ENCODE results near the gene SIGLEC1. TPM values are rescaled to one million over a fixed set of nuclear protein-coding genes. Genes with fewer than 3 reads are reported as not detected.

The SIGLEC1 gene
- total RNA-seq: under 1 TPM in 1 of 2 donors, not detected in 1; 0.08 TPM

- H3K36me3 Mint-ChIP-seq: no peaks in the 10 kb centered on the region
- H3K4me1 Mint-ChIP-seq (ENCODE audit: low read depth in 2 of 2): no peaks in the 10 kb centered on the region
- ATAC-seq: no peak
- no peak within 1 kb of the TSS for H3K4me3 Mint-ChIP-seq
- H3K27me3 Mint-ChIP-seq: peaks cover 10 to 15% of the 10 kb centered on the region in 2 donors
- no peak within 1 kb of the TSS for H3K27ac Mint-ChIP-seq
- H3K9me3 Mint-ChIP-seq: no peaks in the 10 kb centered on the region
- no peak for DNase-seq (ENCODE audit: low spot score)
These were observed at the start of gene SIGLEC1 for GRCh38 chr20:3712279-3712873. Gene SIGLEC1 (minus strand): TSS chr20:3712600. CDS start chr20:3707128, 5,472 bp downstream.

- no peaks in the 10 kb centered on the region for H3K36me3 Mint-ChIP-seq
- DNase-seq (ENCODE audit: low spot score): no peak
- peaks cover 0 to under 1% of the 10 kb centered on the region in 2 donors for H3K4me1 Mint-ChIP-seq (ENCODE audit: low read depth in 2 of 2)
- H3K9me3 Mint-ChIP-seq: no peaks in the 10 kb centered on the region
- no peak overlapping the region for H3K27ac Mint-ChIP-seq
- H3K4me3 Mint-ChIP-seq: no peak overlapping the region
- no peak for ATAC-seq
- no peaks in the 10 kb centered on the region for H3K27me3 Mint-ChIP-seq
These were observed 48.4 kb upstream of the SIGLEC1 start for GRCh38 chr20:3760655-3761348.

- Mint-ChIP-seq H3K27me3 (no peaks in the 10 kb centered on the region), H3K4me3 (no peak overlapping the region), H3K4me1 (ENCODE audit: low read depth in 2 of 2) (no peaks in the 10 kb centered on the region), H3K27ac (no peak overlapping the region), H3K36me3 (no peaks in the 10 kb centered on the region), H3K9me3 (no peaks in the 10 kb centered on the region)
- ATAC-seq (peak in 1 of 2 donors; percentile 9), DNase-seq (ENCODE audit: low spot score) (no peak)
These were observed 47.5 kb upstream of the SIGLEC1 start for GRCh38 chr20:3759884-3760283.

- H3K27ac Mint-ChIP-seq: no peak overlapping the region
- H3K27me3 Mint-ChIP-seq: no peaks in the 10 kb centered on the region
- no peaks in the 10 kb centered on the region for H3K36me3 Mint-ChIP-seq
- no peaks in the 10 kb centered on the region for H3K4me1 Mint-ChIP-seq (ENCODE audit: low read depth in 2 of 2)
- H3K9me3 Mint-ChIP-seq: no peaks in the 10 kb centered on the region
- no peak for DNase-seq (ENCODE audit: low spot score)
- no peak for ATAC-seq
- H3K4me3 Mint-ChIP-seq: no peak overlapping the region
These were observed 47.0 kb upstream of the SIGLEC1 start for GRCh38 chr20:3759316-3759823.

GRCh38 chr20:3758566-3758965, 46.2 kb upstream of the SIGLEC1 start:
- H3K4me1 Mint-ChIP-seq (ENCODE audit: low read depth in 2 of 2): no peaks in the 10 kb centered on the region
- no peak for ATAC-seq
- DNase-seq (ENCODE audit: low spot score): no peak
- H3K4me3 Mint-ChIP-seq: no peak overlapping the region
- no peaks in the 10 kb centered on the region for H3K27me3 Mint-ChIP-seq
- no peaks in the 10 kb centered on the region for H3K9me3 Mint-ChIP-seq
- no peak overlapping the region for H3K27ac Mint-ChIP-seq
- H3K36me3 Mint-ChIP-seq: no peaks in the 10 kb centered on the region

GRCh38 chr20:3757268-3757667, 44.9 kb upstream of the SIGLEC1 start:
- H3K9me3 Mint-ChIP-seq: no peaks in the 10 kb centered on the region
- H3K4me1 Mint-ChIP-seq (ENCODE audit: low read depth in 2 of 2): peaks cover 0 to 2% of the 10 kb centered on the region in 2 donors
- no peak overlapping the region for H3K4me3 Mint-ChIP-seq
- no peak for DNase-seq (ENCODE audit: low spot score)
- H3K27ac Mint-ChIP-seq: no peak overlapping the region
- no peak for ATAC-seq
- no peaks in the 10 kb centered on the region for H3K27me3 Mint-ChIP-seq
- H3K36me3 Mint-ChIP-seq: no peaks in the 10 kb centered on the region

GRCh38 chr20:3755814-3756480, 43.5 kb upstream of the SIGLEC1 start:
- Mint-ChIP-seq H3K9me3 (no peaks in the 10 kb centered on the region), H3K4me1 (ENCODE audit: low read depth in 2 of 2) (peaks cover 0 to 6% of the 10 kb centered on the region in 2 donors), H3K36me3 (no peaks in the 10 kb centered on the region), H3K27ac (no peak overlapping the region), H3K27me3 (no peaks in the 10 kb centered on the region), H3K4me3 (no peak overlapping the region)
- no peak for ATAC-seq
- no peak for DNase-seq (ENCODE audit: low spot score)

GRCh38 chr20:3755269-3755668, 42.9 kb upstream of the SIGLEC1 start:
- H3K36me3 Mint-ChIP-seq: no peaks in the 10 kb centered on the region
- H3K4me1 Mint-ChIP-seq (ENCODE audit: low read depth in 2 of 2): peaks cover 0 to 7% of the 10 kb centered on the region in 2 donors
- H3K27ac Mint-ChIP-seq: no peak overlapping the region
- no peaks in the 10 kb centered on the region for H3K9me3 Mint-ChIP-seq
- H3K27me3 Mint-ChIP-seq: no peaks in the 10 kb centered on the region
- no peak for ATAC-seq
- no peak overlapping the region for H3K4me3 Mint-ChIP-seq
- DNase-seq (ENCODE audit: low spot score): no peak

GRCh38 chr20:3754276-3754630, 41.9 kb upstream of the SIGLEC1 start:
- Mint-ChIP-seq H3K4me3 (no peak overlapping the region), H3K4me1 (ENCODE audit: low read depth in 2 of 2) (peaks cover 0 to 7% of the 10 kb centered on the region in 2 donors), H3K27ac (no peak overlapping the region), H3K36me3 (no peaks in the 10 kb centered on the region), H3K9me3 (no peaks in the 10 kb centered on the region), H3K27me3 (no peaks in the 10 kb centered on the region)
- DNase-seq (ENCODE audit: low spot score): no peak
- ATAC-seq: no peak

GRCh38 chr20:3753501-3754275, 41.3 kb upstream of the SIGLEC1 start:
- no peak overlapping the region for H3K27ac Mint-ChIP-seq

GRCh38 chr20:3753098-3753497, 40.7 kb upstream of the SIGLEC1 start:
- Mint-ChIP-seq H3K4me1 (ENCODE audit: low read depth in 2 of 2) (peaks cover 0 to 7% of the 10 kb centered on the region in 2 donors), H3K9me3 (no peaks in the 10 kb centered on the region), H3K27me3 (no peaks in the 10 kb centered on the region), H3K4me3 (no peak overlapping the region), H3K36me3 (no peaks in the 10 kb centered on the region), H3K27ac (no peak overlapping the region)
- DNase-seq (ENCODE audit: low spot score) (no peak), ATAC-seq (peak; percentile 63 to 65)

More at GRCh38 chr20:3753501-3754275, 41.3 kb upstream of the SIGLEC1 start:
- ATAC-seq (no peak), DNase-seq (ENCODE audit: low spot score) (no peak)
- no peaks in the 10 kb centered on the region for H3K9me3 Mint-ChIP-seq
- no peak overlapping the region for H3K4me3 Mint-ChIP-seq
- H3K36me3 Mint-ChIP-seq: no peaks in the 10 kb centered on the region
- peaks cover 0 to 7% of the 10 kb centered on the region in 2 donors for H3K4me1 Mint-ChIP-seq (ENCODE audit: low read depth in 2 of 2)
- H3K27me3 Mint-ChIP-seq: no peaks in the 10 kb centered on the region

GRCh38 chr20:3752386-3752759, 40.0 kb upstream of the SIGLEC1 start:
- Mint-ChIP-seq H3K4me1 (ENCODE audit: low read depth in 2 of 2) (peaks cover 0 to 7% of the 10 kb centered on the region in 2 donors), H3K4me3 (no peak overlapping the region), H3K9me3 (no peaks in the 10 kb centered on the region), H3K27me3 (no peaks in the 10 kb centered on the region), H3K27ac (no peak overlapping the region), H3K36me3 (no peaks in the 10 kb centered on the region)
- no peak for DNase-seq (ENCODE audit: low spot score)
- ATAC-seq: no peak

- DNase-seq (ENCODE audit: low spot score): no peak
- Mint-ChIP-seq H3K36me3 (no peaks in the 10 kb centered on the region), H3K9me3 (no peaks in the 10 kb centered on the region), H3K27ac (no peak overlapping the region), H3K27me3 (no peaks in the 10 kb centered on the region), H3K4me1 (ENCODE audit: low read depth in 2 of 2) (peaks cover 0 to 7% of the 10 kb centered on the region in 2 donors), H3K4me3 (no peak overlapping the region)
- peak; percentile 19 to 61 for ATAC-seq
These were observed 39.4 kb upstream of the SIGLEC1 start for GRCh38 chr20:3751675-3752385.
